Measurements from ENCODE around the gene KRT14.
"Not testable (repeated sequence)": the region's sequence is repeated elsewhere in the genome, so short reads cannot be mapped to it uniquely, and the experiment has no call there.

Gene KRT14

DNA sequence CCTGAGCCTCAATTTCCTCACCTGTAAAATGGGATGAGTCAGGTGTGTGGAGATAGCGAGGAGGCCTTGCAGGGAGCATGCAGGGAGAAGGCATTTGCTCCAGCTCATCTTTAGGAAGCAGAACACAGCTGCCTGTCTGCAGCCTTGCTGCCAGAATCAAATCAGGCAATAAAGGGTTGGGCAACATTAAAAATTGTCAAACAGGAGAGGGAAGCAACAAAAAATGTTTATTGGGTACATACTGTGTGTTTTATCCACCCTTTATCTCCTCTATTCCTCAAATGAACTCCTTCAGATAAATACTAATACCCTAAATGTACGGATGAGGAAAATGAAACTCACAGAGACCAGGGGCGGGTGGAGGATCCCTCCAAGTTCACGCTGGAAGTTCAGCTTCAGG lies 13.6 kb upstream of the KRT14 start:
- DNase-seq: no peak

GRCh38 chr17:41599680-41600079 lies 13.0 kb upstream of the KRT14 start:
- DNase-seq: no peak

DNA sequence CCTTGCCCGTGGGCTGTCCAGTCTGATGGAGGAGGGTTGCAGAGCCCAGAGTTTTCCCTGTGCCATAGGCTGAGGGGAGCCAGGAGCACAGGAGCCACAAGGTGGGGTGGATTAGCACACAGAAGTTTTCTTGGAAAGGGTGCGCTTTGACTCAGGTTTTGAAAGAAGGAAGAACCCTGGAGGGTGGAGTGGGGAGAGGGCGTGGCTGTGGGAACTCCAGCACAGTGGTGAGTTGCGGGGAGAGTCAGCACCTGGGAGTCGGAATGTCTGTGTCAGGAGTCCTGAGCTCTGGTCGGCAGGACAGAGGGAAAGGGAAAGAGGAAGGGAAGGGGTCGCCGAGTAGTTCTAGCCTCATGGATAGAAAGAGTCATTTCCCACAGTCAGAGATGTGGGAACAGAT lies 8.9 kb upstream of the KRT14 start:
- no peak for DNase-seq

- no peak for DNase-seq
Measured at GRCh38 chr17:41594363-41594915, 7.7 kb upstream of the KRT14 start.

- no peak for DNase-seq
Measured at GRCh38 chr17:41593306-41593981, 6.7 kb upstream of the KRT14 start.

DNA sequence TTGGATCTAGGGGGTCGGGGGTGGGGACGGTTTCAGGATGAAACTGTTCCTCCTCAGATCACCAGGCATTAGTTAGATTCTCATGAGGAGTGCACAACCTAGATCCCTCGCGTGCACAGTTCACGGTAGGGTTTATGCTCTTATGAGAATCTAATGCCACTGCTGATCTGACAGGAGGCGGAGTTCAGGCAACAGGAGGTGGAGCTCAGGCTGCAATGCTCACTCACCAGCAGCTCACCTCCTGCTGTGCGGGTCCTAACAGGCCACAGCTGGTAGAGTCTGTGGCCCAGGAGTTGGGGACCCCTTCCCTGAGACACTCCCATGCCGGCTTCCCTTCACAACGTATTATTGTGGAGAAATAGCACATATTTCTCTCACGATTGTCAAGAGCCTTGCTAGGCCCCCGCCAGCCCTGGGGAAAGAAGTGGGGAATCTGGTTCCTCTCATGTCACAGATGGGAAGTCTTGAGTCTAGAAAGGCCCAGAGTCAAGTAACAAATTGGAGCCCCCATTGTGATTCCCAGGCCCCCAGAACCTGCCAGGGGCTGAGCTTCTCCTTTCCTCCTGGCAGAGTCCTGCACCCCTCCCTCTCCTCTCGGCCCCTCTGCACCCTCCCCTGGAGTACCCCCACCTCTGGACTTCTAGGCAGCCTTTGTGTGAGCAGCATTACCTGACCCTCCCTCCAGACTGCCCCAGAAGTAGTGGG lies 6.1 kb upstream of the KRT14 start:
- DNase-seq: no peak

DNA sequence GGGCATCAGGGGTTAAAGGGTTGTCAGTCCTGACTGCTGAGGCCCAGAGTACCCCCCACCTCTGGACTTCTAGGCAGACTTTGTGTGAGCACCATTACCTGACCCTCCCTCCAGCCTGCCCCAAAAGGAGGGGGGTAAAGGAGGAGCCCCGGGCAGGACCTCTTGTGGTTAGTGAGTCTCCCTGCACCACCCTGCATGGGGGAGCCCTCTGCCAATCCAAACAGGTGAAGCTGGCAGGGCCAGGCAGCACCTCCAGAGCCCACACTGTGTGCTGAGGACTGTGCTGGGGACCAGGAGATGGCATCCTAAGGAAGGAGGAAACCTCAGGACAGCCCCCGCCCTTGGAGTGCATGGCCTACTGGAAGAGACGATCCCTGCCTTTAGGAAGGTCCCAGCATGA lies 2.6 kb upstream of the KRT14 start:
- no peak for DNase-seq

DNA sequence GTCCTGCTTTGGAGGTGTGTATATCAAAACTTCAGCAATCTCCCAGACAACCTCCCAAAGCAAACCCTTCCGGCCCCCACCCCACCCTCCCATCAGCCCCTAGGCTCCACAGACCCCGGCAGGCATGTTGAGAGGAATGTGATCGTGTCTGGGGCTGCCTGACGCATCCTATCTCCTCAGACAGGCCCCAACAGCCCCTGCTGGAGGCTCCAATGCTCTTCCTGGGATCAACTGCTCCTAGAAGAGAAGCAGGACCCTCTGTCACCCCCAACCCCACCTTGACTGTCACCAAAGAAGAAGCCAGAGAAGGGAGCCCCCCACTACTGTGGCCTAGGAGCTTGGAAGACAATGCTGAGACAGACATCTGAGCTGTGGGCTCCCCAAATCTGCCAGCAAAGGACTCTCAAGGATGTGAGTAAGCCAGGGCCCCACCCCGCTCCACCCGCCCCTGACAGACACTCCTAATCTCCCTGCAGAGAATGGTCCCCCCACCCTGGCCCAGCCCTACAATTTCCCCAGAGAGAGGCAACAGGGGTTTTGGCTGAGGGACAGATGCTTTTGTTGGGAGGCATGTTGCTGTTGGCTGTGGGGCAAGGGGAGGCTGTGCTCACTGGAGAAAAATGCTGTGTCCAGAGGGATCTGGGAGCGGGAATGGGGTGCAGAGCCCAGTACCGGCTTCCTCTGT lies 1.6 kb upstream of the KRT14 start:
- DNase-seq: no peak

- DNase-seq: no peak
Measured at GRCh38 chr17:41585301-41586056, 1.2 kb downstream of the KRT14 start.

DNA sequence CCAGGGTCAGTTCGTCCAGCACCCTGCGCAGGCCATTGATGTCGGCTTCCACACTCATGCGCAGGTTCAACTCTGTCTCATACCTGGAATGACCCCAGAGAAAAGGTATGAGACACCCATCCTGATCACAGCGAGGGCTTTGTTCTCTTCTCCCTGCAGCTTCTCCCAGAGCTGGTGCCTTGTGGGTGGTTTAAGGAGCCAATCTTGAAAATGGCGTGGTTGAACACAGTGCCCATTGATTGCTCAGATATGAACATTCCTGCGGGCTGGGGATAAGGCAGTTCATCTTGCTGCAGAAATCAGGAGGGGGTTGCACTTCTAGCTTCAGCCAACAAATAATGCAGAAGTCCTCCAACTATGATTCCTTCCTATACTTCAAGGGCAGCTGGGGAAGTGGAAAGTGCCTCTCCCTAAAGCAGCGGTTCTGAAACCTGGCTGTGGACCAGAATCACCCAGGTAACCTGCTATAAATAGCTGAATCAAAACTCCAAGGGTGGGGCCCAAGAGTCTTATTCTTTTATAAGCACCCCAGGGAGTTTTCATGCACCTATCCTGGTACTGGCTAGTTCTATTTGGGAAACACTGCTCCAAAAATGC lies 2.3 kb downstream of the KRT14 start:
- DNase-seq: not testable (repeated sequence)

GRCh38 chr17:41583137-41584127 lies 3.3 kb downstream of the KRT14 start:
- no peak for DNase-seq

DNA sequence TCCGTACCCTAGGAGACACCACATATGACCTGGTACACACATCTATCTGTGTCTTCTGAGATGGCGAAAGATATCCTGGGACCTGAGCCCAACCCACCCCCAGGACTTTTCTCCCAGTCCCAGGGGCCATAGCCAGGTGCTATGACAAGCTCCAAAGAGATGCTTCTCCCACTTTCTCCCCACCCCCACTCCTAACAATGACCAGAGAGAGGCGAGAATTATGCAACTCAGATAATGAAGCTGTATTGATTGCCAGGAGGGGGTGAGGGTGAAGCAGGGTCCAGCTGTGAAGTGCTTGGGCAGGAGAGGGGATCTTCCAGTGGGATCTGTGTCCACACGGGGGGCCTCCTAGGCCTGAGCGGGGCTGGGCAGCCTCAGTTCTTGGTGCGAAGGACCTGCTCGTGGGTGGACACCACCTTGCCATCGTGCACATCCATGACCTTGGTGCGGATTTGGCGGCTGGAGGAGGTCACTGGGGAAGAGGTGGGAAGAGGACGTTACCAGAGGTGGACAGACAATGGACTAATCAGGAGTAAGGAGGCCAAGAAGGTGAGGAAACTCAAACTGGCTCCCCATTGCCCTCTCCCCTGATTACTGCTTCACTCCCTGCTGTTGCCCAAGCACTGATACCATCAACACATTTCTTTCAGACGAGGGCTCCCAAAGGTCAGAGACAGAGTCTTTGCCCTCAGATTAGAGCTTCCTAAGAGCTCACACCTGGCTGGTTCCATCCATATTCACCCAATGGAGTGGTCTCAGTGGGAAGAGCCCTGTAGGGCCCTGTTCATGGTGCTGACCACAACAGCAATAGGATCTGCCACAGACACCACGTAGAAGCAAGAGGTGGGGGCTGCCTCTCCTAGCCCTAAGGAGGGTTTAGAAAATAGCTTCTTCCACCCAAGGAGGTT lies 4.4 kb downstream of the KRT14 start:
- DNase-seq: not testable (repeated sequence)

DNA sequence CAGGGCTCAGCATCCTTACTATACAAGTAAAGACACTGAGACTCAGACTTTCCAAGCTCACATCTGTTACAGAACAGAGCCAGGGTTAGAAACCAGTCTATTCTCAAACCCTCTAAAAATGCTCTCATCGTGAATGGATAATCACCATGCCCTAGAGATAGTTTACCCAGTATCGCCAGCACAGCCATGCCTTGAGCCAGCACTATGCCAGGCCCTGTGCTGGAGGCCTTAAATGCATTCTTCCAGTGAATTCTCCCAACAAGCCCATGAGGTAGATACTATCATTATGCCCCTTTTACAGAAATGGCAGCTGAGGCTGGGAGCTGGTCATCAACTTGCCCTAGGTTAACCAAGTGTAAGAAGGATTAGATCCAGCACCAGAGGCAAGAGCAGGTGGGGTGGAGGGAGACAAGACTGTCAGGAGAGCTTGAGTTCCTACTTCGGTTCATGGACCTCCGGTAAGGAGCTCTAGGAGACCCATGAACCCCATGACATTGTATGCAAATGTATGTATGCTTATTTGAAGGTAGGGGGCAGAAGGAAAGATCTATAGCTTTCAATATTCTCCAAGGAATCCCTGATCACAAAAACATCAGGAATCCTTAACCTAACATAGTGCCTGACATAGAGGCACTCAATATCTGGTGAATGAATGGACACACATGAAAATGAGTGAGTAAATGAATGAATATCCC lies 5.2 kb downstream of the KRT14 start:
- DNase-seq: no peak

GRCh38 chr17:41580687-41581365 lies 5.9 kb downstream of the KRT14 start:
- no peak for DNase-seq

- no peak for DNase-seq
Measured at GRCh38 chr17:41580244-41580575, 6.5 kb downstream of the KRT14 start.

GRCh38 chr17:41579484-41580243 lies 7.0 kb downstream of the KRT14 start:
- DNase-seq: peak; percentile 89

- DNase-seq: no peak
Measured at GRCh38 chr17:41578971-41579370, 7.7 kb downstream of the KRT14 start.

DNA sequence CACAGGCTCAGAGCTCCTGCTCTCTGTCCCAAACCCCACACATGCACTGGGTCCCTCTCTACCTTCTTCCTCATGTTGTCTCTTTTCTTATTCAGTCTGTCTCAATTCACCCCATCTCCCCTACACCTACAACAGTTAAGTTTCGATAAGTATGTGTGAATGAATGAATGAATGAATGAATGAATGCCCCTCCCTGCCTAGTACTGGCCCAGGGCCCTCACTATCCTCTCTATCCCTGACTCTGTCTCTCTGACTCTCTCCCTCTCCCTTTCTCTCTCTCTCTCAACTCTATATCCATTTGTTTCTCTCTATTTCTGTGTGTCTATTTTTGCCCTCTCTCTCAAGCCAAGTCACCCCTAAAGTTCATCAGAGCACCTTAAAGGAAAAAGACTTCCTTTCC lies 8.2 kb downstream of the KRT14 start:
- no peak for DNase-seq

All from 8988T (cell line).